GM12865 (cell line): ENCODE measurements around the gene PROSER1.

Experiments
- DNase-seq: peaks from one replicate; pipeline ENCODE4 v3.0.0; 2010; ENCODE audit warnings: low read depth
- H3K4me3 ChIP-seq: 2 replicates; pipeline ENCODE4 v1.5.1; 2011; ENCODE audit warnings: mild to moderate bottlenecking, low read depth, low read length, control low read depth
- TF ChIP-seq, protein P1 (sequence below): IDR thresholded peaks from 2 replicates; pipeline ENCODE4 v1.5.1; 2011; ENCODE audit warnings: low read length, control low read depth, low read depth, inconsistent platforms; ENCODE audit not compliant: insufficient read depth; ENCODE audit errors: missing control alignments

Gene PROSER1

DNA sequence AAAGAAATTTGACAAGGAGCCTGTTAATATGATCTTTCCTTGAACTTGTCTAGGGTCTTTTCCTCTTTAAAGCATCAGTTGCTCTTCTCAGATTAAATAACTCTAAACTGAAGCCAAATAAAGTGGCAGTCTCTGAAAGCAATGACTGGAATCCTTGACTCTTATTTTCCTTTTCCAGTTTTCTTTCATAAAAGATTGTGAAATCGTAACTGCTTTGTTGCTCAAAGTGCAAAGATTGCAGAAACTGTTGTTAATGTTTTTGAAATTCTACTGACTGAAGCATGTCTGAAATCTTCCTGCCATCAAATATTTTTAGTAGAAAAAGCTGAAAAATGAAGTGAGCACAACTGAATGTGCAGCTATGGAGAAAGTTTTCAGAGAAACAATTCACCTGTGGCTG is 2.3 kb upstream of the PROSER1 start:
- TF ChIP-seq, protein P1, sequence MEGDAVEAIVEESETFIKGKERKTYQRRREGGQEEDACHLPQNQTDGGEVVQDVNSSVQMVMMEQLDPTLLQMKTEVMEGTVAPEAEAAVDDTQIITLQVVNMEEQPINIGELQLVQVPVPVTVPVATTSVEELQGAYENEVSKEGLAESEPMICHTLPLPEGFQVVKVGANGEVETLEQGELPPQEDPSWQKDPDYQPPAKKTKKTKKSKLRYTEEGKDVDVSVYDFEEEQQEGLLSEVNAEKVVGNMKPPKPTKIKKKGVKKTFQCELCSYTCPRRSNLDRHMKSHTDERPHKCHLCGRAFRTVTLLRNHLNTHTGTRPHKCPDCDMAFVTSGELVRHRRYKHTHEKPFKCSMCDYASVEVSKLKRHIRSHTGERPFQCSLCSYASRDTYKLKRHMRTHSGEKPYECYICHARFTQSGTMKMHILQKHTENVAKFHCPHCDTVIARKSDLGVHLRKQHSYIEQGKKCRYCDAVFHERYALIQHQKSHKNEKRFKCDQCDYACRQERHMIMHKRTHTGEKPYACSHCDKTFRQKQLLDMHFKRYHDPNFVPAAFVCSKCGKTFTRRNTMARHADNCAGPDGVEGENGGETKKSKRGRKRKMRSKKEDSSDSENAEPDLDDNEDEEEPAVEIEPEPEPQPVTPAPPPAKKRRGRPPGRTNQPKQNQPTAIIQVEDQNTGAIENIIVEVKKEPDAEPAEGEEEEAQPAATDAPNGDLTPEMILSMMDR = no peak
- no peak for DNase-seq
- no peak overlapping the region for H3K4me3 ChIP-seq

- H3K4me3 ChIP-seq = peak overlapping the region; percentile 84
- TF ChIP-seq, protein P1 = no peak
- DNase-seq = peak; percentile 46
These were observed 1.2 kb upstream of the PROSER1 start for GRCh38 chr13:39039041-39039440.

- TF ChIP-seq, protein P1 = no peak
- DNase-seq = peak; percentile 73
- H3K4me3 ChIP-seq = peak overlapping the region; percentile 84
These were observed 711 bp upstream of the PROSER1 start for GRCh38 chr13:39038569-39039030.

- H3K4me3 ChIP-seq = peak overlapping the region; percentile 84
- TF ChIP-seq, protein P1 = no peak
- no peak for DNase-seq
These were observed 444 bp downstream of the PROSER1 start for GRCh38 chr13:39037410-39037879.

- DNase-seq = peak; percentile 64
- peak overlapping the region; percentile 84 for H3K4me3 ChIP-seq
- TF ChIP-seq, protein P1 = no peak
These were observed 1.7 kb downstream of the PROSER1 start for GRCh38 chr13:39036212-39036611.

- TF ChIP-seq, protein P1 = no peak
- H3K4me3 ChIP-seq = peak overlapping the region; percentile 84
- DNase-seq = no peak
These were observed 2.1 kb downstream of the PROSER1 start for GRCh38 chr13:39035799-39036198.

GRCh38 chr13:39035204-39035603 is 2.7 kb downstream of the PROSER1 start:
- DNase-seq = no peak
- TF ChIP-seq, protein P1 = no peak
- peak overlapping the region; percentile 84 for H3K4me3 ChIP-seq
